Ecto neural progenitor cell (in vitro differentiated cells): ENCODE results near the gene LRTM2.
A peak's percentile ranks its signal among the peaks of the same experiment; 100 is the strongest.

Experiments
- DNase-seq: peaks from one replicate; pipeline ENCODE4 v3.0.0-alpha.2; 2018; ENCODE audit warnings: low spot score

LRTM2 gene

DNA sequence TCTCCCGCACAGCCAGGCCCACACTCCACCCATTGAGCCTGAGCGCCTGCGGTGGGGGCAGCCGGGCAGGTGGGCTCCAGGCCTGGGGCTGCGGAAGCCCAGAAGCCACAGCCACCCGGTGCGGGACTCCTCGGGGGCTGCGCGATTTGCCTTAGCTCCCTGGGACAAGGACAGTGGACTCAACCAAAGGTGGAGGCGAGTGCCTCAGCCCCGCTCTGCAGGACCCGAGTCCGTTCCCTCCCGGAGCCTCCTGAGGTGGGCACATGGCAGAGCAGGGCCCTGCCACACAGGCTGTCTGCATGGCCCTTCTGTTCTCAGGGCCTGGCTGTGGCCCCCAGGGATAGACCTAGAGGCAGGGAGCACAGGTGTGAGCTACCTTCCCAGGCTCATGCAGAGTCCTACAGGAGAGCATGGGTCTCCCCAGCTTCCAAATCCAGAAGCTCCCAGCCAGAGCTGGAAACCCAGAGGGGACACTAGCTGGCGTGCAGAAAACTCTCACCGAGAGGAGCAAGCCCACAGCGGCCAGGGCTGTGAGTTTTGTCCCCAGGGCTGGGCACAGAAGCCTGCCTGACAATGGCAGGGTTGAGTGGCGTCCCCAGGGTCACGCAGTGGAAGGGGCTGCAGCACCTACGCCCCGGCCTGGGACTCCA, 22.2 kb upstream of the LRTM2 start:
- DNase-seq = peak; percentile 54

- DNase-seq = peak; percentile 52
Observed at GRCh38 chr12:1798641-1799020, 21.7 kb upstream of the LRTM2 start.

GRCh38 chr12:1799051-1799881, 21.1 kb upstream of the LRTM2 start:
- peak; percentile 46 for DNase-seq

DNA sequence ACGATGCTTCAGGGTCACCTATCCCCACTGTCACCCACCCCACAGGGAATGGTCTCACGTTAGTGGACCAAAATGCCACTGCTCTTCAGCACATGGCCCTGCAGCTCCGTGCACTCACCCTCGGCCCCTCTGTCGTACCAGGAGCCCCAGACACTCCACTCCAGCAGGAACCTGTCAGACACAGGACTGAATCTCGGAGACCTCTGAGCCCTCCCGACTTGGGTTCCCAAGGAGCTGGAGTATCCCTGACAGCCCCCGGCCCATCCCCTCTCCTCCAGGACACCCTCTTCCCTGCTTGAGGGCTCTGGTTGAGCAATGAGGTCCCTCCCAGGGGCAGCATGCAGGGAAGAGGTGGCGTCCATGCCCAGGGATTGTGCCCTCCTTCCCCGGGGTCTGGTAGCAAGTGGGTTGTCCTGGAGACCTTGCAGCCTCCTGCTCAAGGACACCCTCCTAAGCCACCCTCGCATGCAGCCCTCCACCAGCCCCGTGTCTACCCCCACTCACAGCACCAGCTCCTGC, 20.4 kb upstream of the LRTM2 start:
- peak; percentile 52 for DNase-seq

DNA sequence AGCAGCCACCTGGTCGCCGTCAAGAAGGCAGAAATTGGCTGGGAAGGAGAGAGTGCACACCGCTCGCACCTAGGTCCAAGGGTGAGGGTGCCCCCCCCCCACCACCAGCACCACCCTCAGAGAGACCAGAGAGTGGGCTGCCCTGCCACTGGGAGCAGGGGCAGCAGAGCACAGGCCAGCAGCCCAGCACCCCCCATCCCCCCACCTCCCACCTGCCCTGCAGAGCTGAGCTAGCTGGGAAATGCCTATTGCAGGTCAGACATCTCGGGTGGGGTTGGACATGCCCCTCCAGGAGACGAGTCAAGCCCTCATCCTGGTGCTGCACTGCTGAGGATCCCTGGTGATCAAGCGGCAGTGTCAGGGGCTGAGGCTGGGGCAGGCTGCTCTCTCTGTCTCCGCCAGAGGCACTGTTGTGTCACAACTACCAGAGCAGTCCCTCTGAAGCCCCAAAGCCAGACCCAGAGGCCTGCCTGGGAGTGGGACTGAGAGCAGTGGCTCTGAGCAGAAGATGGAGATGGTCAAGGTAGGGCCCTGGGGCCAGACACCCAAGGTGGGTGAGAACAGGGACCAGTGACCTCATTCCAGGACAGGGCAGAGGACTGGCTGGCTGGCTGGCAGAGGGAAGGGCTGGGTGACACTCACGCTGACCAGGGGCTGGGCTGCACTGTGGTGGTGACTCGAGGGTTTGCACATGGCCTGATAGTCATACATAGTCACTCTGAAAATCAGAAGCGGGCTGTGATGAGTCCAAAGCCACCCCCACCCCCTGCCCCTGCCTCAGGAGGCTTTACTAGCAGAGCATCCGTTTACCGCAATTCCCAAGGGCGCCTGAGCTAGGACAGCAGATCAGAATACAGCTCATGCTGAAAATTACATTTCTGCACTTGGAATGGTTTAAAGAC, 19.7 kb upstream of the LRTM2 start:
- peak; percentile 78 for DNase-seq

DNA sequence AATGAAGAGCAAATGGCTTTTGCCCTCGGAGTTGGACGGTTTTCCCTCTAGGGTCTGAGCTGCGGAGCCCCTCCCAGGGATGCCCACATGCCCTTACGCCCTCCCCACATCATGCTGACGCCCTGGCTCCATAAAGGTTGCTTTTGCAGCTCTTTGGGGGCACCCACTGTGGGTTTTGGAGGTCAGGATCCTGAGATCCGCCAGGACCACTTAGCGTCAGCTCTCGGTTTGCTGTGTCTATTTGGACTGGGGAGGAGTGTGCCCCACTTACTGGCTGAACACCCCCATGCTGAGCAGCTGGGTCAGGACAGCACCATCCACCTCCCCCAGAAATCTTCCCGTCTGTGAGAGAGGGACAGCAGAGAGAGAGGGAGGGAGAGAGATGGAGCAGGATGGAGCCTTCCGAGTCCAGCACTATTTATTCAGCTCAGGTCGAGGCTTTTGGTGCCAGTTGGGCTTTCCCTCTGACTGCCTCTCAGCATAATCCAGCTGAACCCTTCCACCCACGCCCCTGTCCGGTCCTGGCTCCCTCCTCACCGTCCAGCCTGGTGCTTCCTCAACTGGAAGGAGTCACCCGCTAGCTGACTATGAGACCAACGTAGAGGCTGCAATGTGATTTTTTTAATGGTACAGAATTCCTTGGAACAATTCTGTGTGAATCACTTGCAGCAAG, 18.9 kb upstream of the LRTM2 start:
- no peak for DNase-seq

DNA sequence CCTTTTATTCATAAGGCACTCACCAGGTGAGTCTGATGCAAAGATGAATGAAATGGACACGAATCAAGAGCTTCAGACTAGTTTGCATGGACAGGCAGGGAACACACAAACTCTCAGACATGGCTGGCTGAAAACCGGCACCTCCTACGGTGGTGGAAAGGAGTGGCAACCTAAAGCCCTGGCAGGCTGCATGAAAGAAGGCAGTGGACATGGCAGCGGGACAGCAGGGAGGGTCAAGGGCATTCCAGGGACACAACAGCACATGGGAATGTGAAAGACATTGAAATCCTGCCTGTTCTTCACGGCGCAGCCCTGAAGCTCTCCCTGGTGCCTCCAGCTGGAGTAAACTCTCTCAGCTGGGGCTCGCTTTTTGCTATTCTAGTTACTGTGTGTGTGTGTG, 16.6 kb upstream of the LRTM2 start:
- DNase-seq = no peak

GRCh38 chr12:1804545-1805332, 15.6 kb upstream of the LRTM2 start:
- peak; percentile 93 for DNase-seq

DNA sequence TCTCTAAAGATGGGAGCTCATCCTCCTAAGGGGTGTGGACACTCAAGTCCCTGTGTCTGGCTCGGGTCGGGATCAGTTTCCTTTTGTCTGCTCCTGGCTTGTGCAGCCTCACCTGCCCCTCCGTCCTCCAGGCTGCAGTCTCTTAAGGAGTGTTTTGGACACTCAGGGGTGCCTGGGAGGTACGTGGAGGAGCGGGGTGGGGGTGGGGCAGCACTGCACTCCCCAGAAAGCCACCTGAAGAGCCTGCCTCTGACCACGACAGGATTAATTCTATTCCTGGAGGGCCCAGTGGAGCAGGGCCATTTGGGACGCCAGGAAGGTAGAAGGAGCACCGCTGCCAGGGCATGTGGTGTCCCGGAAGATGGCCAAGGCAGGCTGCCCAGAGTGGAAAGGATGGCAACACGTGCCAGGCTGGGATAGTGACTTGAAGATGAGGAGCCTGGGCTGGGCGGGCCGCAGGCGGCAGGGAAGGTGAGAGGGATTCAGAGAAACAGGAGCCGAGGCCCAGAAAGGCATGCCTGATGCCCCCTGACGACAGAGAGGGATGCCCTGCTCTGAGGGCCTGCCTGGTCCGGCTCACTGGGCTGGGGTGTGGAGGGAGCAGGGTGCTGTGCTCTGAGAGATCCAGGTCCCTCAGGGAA, 14.8 kb upstream of the LRTM2 start:
- no peak for DNase-seq

DNA sequence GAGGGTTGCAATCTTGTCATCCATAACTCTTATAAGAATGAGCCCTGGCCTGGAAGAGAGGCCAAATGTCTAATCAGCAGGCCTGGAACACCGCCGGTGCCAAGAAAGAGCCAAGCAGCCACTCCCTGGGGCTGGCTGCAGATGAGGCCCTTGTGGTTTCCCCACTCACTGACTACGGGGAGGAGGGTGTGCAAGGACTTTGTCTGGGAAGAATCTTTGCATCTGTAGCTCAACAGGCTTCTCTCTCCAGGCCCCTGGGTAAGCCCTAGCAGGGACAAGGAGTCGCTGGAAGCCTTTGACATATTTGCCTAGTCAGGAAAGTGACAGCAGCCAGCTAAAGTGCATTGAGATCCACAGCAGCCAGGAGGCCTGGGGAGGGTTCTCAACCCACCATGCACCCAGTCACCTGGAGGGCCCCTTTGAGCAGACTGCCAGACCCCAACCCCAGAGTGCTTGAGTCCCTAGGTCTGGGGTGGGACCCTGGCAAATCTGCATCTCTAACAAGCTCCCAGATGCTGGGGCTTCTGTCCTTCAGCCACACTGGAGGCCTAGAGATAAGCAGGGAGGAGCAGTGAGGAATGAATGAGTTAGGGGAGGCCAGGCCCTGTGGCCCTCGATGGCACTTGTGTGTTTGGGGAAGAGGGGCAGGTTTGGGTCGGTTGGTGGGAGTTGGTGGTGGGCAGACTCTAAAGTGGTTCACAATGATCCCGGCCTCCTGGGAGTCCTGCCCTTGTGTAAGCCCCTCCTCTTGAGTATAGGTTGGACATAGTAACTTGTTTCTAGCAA, 13.9 kb upstream of the LRTM2 start:
- no peak for DNase-seq

GRCh38 chr12:1807087-1807860, 13.1 kb upstream of the LRTM2 start:
- DNase-seq = no peak

- no peak for DNase-seq
Observed at GRCh38 chr12:1808036-1808797, 12.1 kb upstream of the LRTM2 start.

GRCh38 chr12:1808798-1809480, 11.4 kb upstream of the LRTM2 start:
- DNase-seq = no peak

DNA sequence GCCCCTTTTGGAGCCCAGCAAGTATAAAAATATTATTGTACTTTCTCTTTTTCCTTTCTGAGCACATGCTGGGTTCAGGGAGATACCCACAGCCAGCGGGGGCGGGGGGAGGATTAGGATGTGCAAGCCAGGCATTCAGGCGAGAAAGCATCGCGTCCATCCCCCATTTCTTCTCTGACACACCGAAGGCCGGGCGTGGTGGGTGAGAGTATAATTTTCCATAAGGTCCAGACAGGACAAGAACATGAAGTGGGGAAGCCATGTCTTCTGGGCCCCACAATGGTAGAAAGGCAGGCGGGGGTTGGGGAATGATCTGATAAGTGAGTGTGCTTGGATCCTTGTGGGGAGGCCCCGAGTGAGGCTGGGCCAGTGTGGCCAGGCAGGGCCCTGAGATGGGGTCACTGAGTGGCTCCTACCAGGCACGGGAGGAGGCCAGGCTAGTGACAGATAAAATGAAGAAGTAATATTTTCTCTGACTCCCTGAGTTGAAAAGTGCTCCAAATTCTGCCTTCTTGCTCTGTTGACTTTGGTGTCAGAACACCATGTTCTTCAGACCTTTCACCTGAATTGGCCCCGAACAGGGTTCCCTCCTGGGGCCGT, 10.7 kb upstream of the LRTM2 start:
- no peak for DNase-seq

DNA sequence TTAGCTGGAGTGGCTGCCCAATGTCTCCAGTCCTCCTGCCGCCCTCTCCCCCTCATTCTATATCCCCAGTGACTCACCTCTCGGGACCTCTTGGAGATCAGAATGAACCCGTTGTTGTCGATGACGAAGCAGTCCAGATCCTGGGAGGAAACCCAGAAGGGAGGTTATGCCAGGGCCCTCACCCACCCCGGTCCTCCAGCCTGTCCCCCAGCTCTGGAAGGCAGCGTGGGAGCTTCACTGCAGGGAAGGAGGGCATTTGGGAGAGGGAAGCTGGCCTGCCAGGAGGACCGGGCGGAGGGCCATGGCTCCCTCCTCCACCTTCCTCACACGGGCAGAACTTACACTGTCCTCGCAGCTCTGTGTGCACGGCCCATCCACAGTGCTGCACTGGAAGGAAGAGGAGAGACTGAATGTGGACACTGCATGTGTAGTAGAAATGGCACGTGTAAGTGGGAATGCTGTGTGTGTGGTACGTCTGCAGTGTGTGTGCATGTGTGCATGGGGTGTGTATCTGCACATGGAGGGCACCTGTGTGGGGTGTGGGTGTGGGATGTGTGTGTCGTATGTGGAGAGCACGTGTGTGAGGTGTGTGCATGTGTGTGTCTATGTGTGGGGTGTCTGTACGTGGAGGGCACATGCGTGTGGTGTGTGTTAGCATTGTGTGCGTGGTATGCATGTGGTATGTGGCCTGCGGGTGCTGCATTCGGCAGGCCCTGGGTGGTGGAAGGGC, 10.0 kb upstream of the LRTM2 start:
- no peak for DNase-seq

DNA sequence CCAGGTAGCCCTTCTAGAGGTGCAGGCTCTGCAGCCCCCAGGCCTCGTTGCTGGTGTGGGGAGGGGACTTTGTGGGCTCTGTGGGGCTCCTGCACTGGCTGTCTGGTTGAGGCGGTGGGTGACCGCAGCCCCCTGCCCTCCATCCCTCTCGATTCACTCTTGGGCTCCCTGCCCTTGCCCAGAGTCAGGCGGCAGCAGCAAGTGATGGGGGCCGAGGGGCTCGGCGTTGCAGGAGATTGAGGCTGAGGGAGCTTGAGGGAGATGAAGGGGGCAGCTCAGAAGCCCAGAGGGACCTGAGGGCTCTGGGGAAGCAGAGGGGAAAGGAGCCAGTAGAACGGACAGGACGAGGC, 9.5 kb upstream of the LRTM2 start:
- no peak for DNase-seq
